K562 (cell line): Measurements from ENCODE around the gene PDCD1.

Experiments
- ARNT ChIP-seq, 2 experiments: fragments of 450-650 bp; IDR thresholded peaks; 2 replicates each; pipeline ENCODE4 v1.6.1; 2016; ENCODE audit warnings: mild to moderate bottlenecking in 1 of 2
- CTCF ChIP-seq, 3 experiments: IDR thresholded peaks in 2 of 3; conservative IDR thresholded peaks in 1 of 3; 2 replicates each; pipeline ENCODE4 v1.5.1; 2011 to 2012; ENCODE audit warnings: low read length in 3 of 3, mild to moderate bottlenecking in 3 of 3, control low read depth in 2 of 3, improper control_type of control experiment in 1 of 3, inconsistent platforms in 1 of 3, low read depth in 1 of 3, mixed read lengths in 1 of 3, moderate library complexity in 1 of 3; ENCODE audit not compliant: insufficient read depth in 2 of 3
- ETV5 ChIP-seq: sonication (generic); formaldehyde crosslinking; IDR thresholded peaks from 2 replicates; pipeline ENCODE4 v1.4.0; 2020; ENCODE audit warnings: low read depth, mild to moderate bottlenecking, missing genetic modification reagents
- NBN ChIP-seq: fragments of 450-650 bp; IDR thresholded peaks from 2 replicates; pipeline ENCODE4 v1.6.1; 2016; ENCODE audit warnings: low read depth, mild to moderate bottlenecking
- POLR2A ChIP-seq: fragments of 450-650 bp; conservative IDR thresholded peaks from 2 replicates; pipeline ENCODE4 v1.6.1; 2016
- SMC3 ChIP-seq: conservative IDR thresholded peaks from 2 replicates; pipeline ENCODE4 v1.6.1; 2011; ENCODE audit warnings: low read depth, low read length, improper control_type of control experiment; ENCODE audit not compliant: insufficient read depth
- TGIF2 ChIP-seq: sonication (generic); formaldehyde crosslinking; IDR thresholded peaks from 2 replicates; pipeline ENCODE4 v1.8.1; 2022; ENCODE audit warnings: mild to moderate bottlenecking, missing genetic modification reagents, moderate library complexity
- ZNF184 ChIP-seq: sonication (generic); formaldehyde crosslinking; IDR thresholded peaks from 2 replicates; pipeline ENCODE4 v1.5.0; 2020; ENCODE audit warnings: missing genetic modification reagents
- ZNF444 ChIP-seq: fragments of 250-450 bp; sonication (Bioruptor Pico); IDR thresholded peaks from 2 replicates; pipeline ENCODE4 v1.4.0; 2020; ENCODE audit warnings: mild to moderate bottlenecking, moderate library complexity
- TF ChIP-seq, protein P1 (sequence below): fragments of 450-650 bp; IDR thresholded peaks from 2 replicates; pipeline ENCODE4 v1.6.1; 2016; ENCODE audit warnings: low read depth
- TF ChIP-seq, protein P2 (sequence below): fragments of 150-350 bp; conservative IDR thresholded peaks from 2 replicates; pipeline ENCODE4 v1.6.1; 2014; ENCODE audit warnings: low read length
- TF ChIP-seq, protein P3 (sequence below): fragments of 250-450 bp; sonication (Bioruptor Pico); IDR thresholded peaks from 2 replicates; pipeline ENCODE4 v1.4.0; 2020; ENCODE audit warnings: mild to moderate bottlenecking, moderate library complexity

GRCh38 chr2:241906826-241907570 is 48.3 kb upstream of the PDCD1 start:
- no peak for TF ChIP-seq CTCF (IDR thresholded peaks at IDR 0.05 in 2 of 3, conservative IDR thresholded peaks at IDR 0.05 in 1 of 3; ENCODE audit: insufficient read depth in 2 of 3, low read depth in 1 of 3, low read length in 3 of 3)
- no peak for TF ChIP-seq ETV5
- no peak for TF ChIP-seq ARNT (IDR thresholded peaks at IDR 0.05)
- TF ChIP-seq, protein P1, sequence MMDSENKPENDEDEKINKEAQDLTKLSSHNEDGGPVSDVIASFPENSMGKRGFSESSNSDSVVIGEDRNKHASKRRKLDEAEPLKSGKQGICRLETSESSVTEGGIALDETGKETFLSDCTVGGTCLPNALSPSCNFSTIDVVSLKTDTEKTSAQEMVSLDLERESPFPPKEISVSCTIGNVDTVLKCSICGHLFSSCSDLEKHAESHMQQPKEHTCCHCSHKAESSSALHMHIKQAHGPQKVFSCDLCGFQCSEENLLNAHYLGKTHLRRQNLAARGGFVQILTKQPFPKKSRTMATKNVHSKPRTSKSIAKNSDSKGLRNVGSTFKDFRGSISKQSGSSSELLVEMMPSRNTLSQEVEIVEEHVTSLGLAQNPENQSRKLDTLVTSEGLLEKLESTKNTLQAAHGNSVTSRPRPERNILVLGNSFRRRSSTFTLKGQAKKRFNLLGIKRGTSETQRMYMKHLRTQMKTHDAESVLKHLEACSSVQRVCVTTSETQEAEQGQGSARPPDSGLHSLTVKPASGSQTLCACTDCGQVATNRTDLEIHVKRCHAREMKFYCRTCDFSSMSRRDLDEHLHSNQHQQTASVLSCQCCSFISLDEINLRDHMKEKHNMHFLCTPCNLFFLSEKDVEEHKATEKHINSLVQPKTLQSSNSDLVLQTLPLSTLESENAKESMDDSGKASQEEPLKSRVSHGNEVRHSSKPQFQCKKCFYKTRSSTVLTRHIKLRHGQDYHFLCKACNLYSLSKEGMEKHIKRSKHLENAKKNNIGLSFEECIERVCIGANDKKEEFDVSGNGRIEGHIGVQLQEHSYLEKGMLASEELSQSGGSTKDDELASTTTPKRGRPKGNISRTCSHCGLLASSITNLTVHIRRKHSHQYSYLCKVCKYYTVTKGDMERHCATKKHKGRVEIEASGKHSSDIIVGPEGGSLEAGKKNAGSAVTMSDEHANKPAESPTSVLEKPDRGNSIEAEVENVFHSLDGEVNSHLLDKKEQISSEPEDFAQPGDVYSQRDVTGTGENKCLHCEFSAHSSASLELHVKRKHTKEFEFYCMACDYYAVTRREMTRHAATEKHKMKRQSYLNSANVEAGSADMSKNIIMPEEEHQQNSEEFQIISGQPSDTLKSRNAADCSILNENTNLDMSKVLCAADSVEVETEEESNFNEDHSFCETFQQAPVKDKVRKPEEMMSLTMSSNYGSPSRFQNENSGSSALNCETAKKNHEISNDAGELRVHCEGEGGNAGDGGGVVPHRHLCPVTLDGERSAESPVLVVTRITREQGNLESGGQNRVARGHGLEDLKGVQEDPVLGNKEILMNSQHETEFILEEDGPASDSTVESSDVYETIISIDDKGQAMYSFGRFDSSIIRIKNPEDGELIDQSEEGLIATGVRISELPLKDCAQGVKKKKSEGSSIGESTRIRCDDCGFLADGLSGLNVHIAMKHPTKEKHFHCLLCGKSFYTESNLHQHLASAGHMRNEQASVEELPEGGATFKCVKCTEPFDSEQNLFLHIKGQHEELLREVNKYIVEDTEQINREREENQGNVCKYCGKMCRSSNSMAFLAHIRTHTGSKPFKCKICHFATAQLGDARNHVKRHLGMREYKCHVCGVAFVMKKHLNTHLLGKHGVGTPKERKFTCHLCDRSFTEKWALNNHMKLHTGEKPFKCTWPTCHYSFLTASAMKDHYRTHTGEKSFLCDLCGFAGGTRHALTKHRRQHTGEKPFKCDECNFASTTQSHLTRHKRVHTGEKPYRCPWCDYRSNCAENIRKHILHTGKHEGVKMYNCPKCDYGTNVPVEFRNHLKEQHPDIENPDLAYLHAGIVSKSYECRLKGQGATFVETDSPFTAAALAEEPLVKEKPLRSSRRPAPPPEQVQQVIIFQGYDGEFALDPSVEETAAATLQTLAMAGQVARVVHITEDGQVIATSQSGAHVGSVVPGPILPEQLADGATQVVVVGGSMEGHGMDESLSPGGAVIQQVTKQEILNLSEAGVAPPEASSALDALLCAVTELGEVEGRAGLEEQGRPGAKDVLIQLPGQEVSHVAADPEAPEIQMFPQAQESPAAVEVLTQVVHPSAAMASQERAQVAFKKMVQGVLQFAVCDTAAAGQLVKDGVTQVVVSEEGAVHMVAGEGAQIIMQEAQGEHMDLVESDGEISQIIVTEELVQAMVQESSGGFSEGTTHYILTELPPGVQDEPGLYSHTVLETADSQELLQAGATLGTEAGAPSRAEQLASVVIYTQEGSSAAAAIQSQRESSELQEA, result no peak
- no peak for TF ChIP-seq ZNF184 (CRISPR knock-in tag)
- TF ChIP-seq SMC3, result no peak
- TF ChIP-seq ZNF444 (CRISPR knock-in tag), result no peak
- TF ChIP-seq, protein P2, sequence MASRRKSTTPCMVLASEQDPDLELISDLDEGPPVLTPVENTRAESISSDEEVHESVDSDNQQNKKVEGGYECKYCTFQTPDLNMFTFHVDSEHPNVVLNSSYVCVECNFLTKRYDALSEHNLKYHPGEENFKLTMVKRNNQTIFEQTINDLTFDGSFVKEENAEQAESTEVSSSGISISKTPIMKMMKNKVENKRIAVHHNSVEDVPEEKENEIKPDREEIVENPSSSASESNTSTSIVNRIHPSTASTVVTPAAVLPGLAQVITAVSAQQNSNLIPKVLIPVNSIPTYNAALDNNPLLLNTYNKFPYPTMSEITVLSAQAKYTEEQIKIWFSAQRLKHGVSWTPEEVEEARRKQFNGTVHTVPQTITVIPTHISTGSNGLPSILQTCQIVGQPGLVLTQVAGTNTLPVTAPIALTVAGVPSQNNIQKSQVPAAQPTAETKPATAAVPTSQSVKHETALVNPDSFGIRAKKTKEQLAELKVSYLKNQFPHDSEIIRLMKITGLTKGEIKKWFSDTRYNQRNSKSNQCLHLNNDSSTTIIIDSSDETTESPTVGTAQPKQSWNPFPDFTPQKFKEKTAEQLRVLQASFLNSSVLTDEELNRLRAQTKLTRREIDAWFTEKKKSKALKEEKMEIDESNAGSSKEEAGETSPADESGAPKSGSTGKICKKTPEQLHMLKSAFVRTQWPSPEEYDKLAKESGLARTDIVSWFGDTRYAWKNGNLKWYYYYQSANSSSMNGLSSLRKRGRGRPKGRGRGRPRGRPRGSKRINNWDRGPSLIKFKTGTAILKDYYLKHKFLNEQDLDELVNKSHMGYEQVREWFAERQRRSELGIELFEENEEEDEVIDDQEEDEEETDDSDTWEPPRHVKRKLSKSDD, result no peak
- no peak for TF ChIP-seq NBN
- no peak for TF ChIP-seq POLR2A
- TF ChIP-seq, protein P3, sequence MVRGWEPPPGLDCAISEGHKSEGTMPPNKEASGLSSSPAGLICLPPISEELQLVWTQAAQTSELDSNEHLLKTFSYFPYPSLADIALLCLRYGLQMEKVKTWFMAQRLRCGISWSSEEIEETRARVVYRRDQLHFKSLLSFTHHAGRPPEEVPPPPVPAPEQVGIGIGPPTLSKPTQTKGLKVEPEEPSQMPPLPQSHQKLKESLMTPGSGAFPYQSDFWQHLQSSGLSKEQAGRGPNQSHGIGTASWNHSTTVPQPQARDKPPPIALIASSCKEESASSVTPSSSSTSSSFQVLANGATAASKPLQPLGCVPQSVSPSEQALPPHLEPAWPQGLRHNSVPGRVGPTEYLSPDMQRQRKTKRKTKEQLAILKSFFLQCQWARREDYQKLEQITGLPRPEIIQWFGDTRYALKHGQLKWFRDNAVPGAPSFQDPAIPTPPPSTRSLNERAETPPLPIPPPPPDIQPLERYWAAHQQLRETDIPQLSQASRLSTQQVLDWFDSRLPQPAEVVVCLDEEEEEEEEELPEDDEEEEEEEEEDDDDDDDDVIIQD (CRISPR knock-in tag), result no peak
- TF ChIP-seq TGIF2 (CRISPR knock-in tag), result no peak
